ENCODE measurements around the gene MIX23. TPM values are rescaled to one million over a fixed set of nuclear protein-coding genes. Genes with fewer than 3 reads are reported as not detected.

MIX23 gene
- total RNA-seq, 1 donor from 2014 or later: 14.2 TPM

DNA sequence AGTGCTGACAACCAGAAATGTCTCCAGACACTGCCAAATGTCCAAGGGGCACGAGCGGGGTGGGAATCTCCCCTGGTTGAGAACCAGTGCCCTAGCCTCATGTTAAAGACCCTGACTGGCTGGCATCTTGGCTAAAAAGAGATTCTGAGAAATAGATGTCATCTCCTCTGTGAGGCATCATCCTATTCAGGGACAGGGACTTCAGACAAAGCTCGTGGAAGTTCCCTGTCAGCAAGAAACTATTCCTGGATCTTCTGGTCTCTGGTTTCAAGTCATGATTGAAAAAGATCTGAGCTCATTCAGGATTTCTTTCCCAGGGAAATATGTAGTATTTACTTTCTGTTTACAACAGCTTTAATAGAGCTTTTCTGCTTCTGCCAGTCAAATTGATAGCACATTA is 22.0 kb upstream of the MIX23 start:
- intact Hi-C loops (cut with DNase I): no loop called here

GRCh38 chr3:122403489-122403888 is 20.5 kb upstream of the MIX23 start:
- H3K36me3 ChIP-seq: peaks cover 8 to 38% of the 10 kb centered on the region in 2 donors
- no peak overlapping the region for H3K4me3 ChIP-seq
- H3K4me1 ChIP-seq: no peaks in the 10 kb centered on the region
- TF ChIP-seq, protein P1, sequence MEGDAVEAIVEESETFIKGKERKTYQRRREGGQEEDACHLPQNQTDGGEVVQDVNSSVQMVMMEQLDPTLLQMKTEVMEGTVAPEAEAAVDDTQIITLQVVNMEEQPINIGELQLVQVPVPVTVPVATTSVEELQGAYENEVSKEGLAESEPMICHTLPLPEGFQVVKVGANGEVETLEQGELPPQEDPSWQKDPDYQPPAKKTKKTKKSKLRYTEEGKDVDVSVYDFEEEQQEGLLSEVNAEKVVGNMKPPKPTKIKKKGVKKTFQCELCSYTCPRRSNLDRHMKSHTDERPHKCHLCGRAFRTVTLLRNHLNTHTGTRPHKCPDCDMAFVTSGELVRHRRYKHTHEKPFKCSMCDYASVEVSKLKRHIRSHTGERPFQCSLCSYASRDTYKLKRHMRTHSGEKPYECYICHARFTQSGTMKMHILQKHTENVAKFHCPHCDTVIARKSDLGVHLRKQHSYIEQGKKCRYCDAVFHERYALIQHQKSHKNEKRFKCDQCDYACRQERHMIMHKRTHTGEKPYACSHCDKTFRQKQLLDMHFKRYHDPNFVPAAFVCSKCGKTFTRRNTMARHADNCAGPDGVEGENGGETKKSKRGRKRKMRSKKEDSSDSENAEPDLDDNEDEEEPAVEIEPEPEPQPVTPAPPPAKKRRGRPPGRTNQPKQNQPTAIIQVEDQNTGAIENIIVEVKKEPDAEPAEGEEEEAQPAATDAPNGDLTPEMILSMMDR (IDR thresholded peaks at IDR 0.05): no peak
- no peak for TF ChIP-seq POLR2A (IDR thresholded peaks at IDR 0.05)
- no peak for TF ChIP-seq POLR2AphosphoS5 (IDR thresholded peaks at IDR 0.05; ENCODE audit: insufficient read depth in 1 of 2, low read depth in 1 of 2)
- no peak overlapping the region for H3K27ac ChIP-seq
- H3K27me3 ChIP-seq: no peaks in the 10 kb centered on the region
- no peaks in the 10 kb centered on the region for H3K9me3 ChIP-seq
- intact Hi-C loops (cut with DNase I): no loop called here
- no peak for DNase-seq (ENCODE audit: extremely low spot score in 2 of 2)

More for the DNA sequence above, 22.0 kb upstream of the MIX23 start:
- Histone ChIP-seq H3K36me3 (peaks cover 8 to 40% of the 10 kb centered on the region in 2 donors), H3K27ac (no peak overlapping the region), H3K4me3 (no peak overlapping the region), H3K9me3 (no peaks in the 10 kb centered on the region), H3K4me1 (no peaks in the 10 kb centered on the region), H3K27me3 (no peaks in the 10 kb centered on the region)
- DNase-seq (ENCODE audit: extremely low spot score in 2 of 2): no peak
- TF ChIP-seq POLR2A (IDR thresholded peaks at IDR 0.05) (no peak), POLR2AphosphoS5 (IDR thresholded peaks at IDR 0.05; ENCODE audit: insufficient read depth in 1 of 2, low read depth in 1 of 2) (no peak)
- TF ChIP-seq, protein P1 (IDR thresholded peaks at IDR 0.05): no peak

DNA sequence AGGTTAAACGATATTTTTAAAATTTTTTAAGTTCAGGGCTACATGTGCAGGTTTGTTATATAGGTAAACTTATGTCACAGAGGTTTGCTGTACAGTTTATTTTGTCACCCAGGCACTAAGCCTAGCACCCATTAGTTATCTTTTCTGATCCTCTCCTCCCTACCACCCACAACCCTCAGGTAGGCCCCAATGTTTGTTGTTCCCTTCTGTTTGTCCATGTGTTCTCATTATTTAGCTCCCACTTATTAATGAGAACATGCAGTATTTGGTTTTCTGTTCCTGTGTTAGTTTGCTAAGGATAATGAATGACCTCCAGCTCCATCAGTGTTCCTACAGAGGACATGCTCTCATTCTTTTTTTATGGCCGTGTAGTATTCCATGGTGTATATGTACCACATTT is 15.9 kb upstream of the MIX23 start:
- Histone ChIP-seq H3K27ac (no peak overlapping the region), H3K9me3 (no peaks in the 10 kb centered on the region), H3K4me1 (no peaks in the 10 kb centered on the region), H3K36me3 (peaks cover 0 to 11% of the 10 kb centered on the region in 2 donors), H3K27me3 (no peaks in the 10 kb centered on the region), H3K4me3 (no peak overlapping the region)
- intact Hi-C loops (cut with DNase I): no loop called here
- TF ChIP-seq POLR2A (IDR thresholded peaks at IDR 0.05): no peak
- TF ChIP-seq, protein P1 (IDR thresholded peaks at IDR 0.05): no peak
- TF ChIP-seq POLR2AphosphoS5 (IDR thresholded peaks at IDR 0.05; ENCODE audit: insufficient read depth in 1 of 2, low read depth in 1 of 2): no peak
- no peak for DNase-seq (ENCODE audit: extremely low spot score in 2 of 2)

GRCh38 chr3:122397201-122397600 is 14.2 kb upstream of the MIX23 start:
- no peak for DNase-seq (ENCODE audit: extremely low spot score in 2 of 2)
- intact Hi-C loops (cut with DNase I): no loop called here

DNA sequence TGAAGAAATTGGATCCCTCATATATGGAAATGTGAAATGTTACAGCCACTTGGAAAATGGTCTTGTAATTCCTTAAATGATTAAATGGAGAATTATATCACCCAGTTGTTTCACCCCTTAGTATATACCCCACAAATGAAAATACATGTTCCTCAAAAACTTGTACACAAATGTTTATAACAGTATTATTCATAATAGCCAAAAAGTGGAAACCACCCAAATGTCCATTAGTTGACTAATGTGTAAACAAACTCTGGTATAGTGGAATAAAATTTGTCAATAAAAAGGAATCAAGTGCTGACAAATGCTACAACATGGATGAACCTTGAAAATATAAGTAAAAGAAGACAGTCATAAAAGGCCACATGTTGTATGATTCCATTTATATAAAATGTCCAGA is 13.5 kb upstream of the MIX23 start:
- no peak for TF ChIP-seq POLR2A (IDR thresholded peaks at IDR 0.05)
- TF ChIP-seq, protein P1 (IDR thresholded peaks at IDR 0.05): no peak
- TF ChIP-seq POLR2AphosphoS5 (IDR thresholded peaks at IDR 0.05; ENCODE audit: insufficient read depth in 1 of 2, low read depth in 1 of 2): no peak
- no peak for DNase-seq (ENCODE audit: extremely low spot score in 2 of 2)
- no peaks in the 10 kb centered on the region for H3K36me3 ChIP-seq
- no peaks in the 10 kb centered on the region for H3K27me3 ChIP-seq
- H3K27ac ChIP-seq: no peak overlapping the region
- H3K9me3 ChIP-seq: no peaks in the 10 kb centered on the region
- H3K4me3 ChIP-seq: no peak overlapping the region
- intact Hi-C loops (cut with DNase I): no loop called here
- peaks cover 9% of the 10 kb centered on the region for H3K4me1 ChIP-seq

More at GRCh38 chr3:122397201-122397600, 14.2 kb upstream of the MIX23 start:
- H3K27ac ChIP-seq: no peak overlapping the region
- no peak overlapping the region for H3K4me3 ChIP-seq
- peaks cover 9% of the 10 kb centered on the region for H3K4me1 ChIP-seq
- H3K9me3 ChIP-seq: no peaks in the 10 kb centered on the region
- no peaks in the 10 kb centered on the region for H3K36me3 ChIP-seq
- no peak for TF ChIP-seq POLR2A (IDR thresholded peaks at IDR 0.05)
- TF ChIP-seq POLR2AphosphoS5 (IDR thresholded peaks at IDR 0.05; ENCODE audit: insufficient read depth in 1 of 2, low read depth in 1 of 2): no peak
- TF ChIP-seq, protein P1 (IDR thresholded peaks at IDR 0.05): no peak
- no peaks in the 10 kb centered on the region for H3K27me3 ChIP-seq
